CD4-positive, alpha-beta T cell (primary cell): Measurements from ENCODE around the gene GFOD2. TPM values are rescaled to one million over a fixed set of nuclear protein-coding genes. Genes with fewer than 3 reads are reported as not detected.

Source experiments
- ATAC-seq: fragments of 200-7000 bp; cut with Tn5 transposase; one replicate; pipeline ENCODE4 v1.10.0; 2022; ENCODE audit warnings: mild to moderate bottlenecking; ENCODE audit not compliant: poor library complexity
- CTCF ChIA-PET: fragments of 350-600 bp; sonication (Branson Sonifier 250); formaldehyde crosslinking; loops from one replicate; lab custom pipeline; 2021; ENCODE audit warnings: antibody characterized with exemption, inconsistent platforms; lab: Charles Lee
- POLR2A ChIA-PET: fragments of 350-600 bp; sonication (Branson Sonifier 250); formaldehyde crosslinking; loops from one replicate; lab custom pipeline; 2021; ENCODE audit warnings: antibody characterized with exemption, inconsistent platforms; lab: Charles Lee
- DNase-seq, 14 experiments: peaks; one replicate each; pipeline ENCODE4 v3.0.0-alpha.2; 2013 to 2020; ENCODE audit warnings: mixed read lengths in 2 of 14
- H3K27ac ChIP-seq, 2 donors: one replicate each; pipeline versions ENCODE4 v1.5.1 to v1.7.0; 2013; ENCODE audit warnings: low read length in 2 of 2, low read depth in 1 of 2, mild to moderate bottlenecking in 1 of 2
- H3K27me3 ChIP-seq, 2 experiments: 1 replicate in 1 of 2; 2 replicates in 1 of 2; pipeline versions ENCODE4 v1.6.1 to v1.7.0; 2013; ENCODE audit warnings: low read length in 2 of 2, control low read depth in 1 of 2, mild to moderate bottlenecking in 1 of 2, moderate library complexity in 1 of 2; ENCODE audit not compliant: insufficient read depth in 2 of 2, control insufficient read depth in 1 of 2
- H3K36me3 ChIP-seq: one replicate; pipeline ENCODE4 v1.6.1; 2013; ENCODE audit warnings: low read length, control low read depth; ENCODE audit not compliant: insufficient read depth
- H3K4me1 ChIP-seq: one replicate; pipeline ENCODE4 v1.6.1; 2013; ENCODE audit warnings: low read length, control low read depth; ENCODE audit not compliant: insufficient read depth
- H3K4me3 ChIP-seq: one replicate; pipeline ENCODE4 v1.5.1; 2013; ENCODE audit warnings: mild to moderate bottlenecking, low read length, moderate library complexity
- H3K9me3 ChIP-seq, 2 experiments: 1 replicate in 1 of 2; 2 replicates in 1 of 2; pipeline versions ENCODE4 v1.6.1 to v1.7.0; 2013; ENCODE audit warnings: low read length in 2 of 2, mild to moderate bottlenecking in 2 of 2, control low read depth in 1 of 2, moderate library complexity in 1 of 2; ENCODE audit not compliant: control insufficient read depth in 1 of 2, insufficient read depth in 1 of 2
- H3K27ac Mint-ChIP-seq: one replicate; pipeline ENCODE4 v1.8.0; 2020; ENCODE audit warnings: mixed read lengths
- H3K27me3 Mint-ChIP-seq: one replicate; pipeline ENCODE4 v1.8.0; 2021; ENCODE audit warnings: mixed read lengths
- H3K36me3 Mint-ChIP-seq: one replicate; pipeline ENCODE4 v1.8.0; 2021; ENCODE audit warnings: low read depth, mixed read lengths
- H3K4me1 Mint-ChIP-seq: one replicate; pipeline ENCODE4 v1.8.0; 2021; ENCODE audit warnings: low read depth, mixed read lengths
- H3K4me3 Mint-ChIP-seq: one replicate; pipeline ENCODE4 v1.8.0; 2020; ENCODE audit warnings: mild to moderate bottlenecking, mixed read lengths
- H3K9me3 Mint-ChIP-seq: one replicate; pipeline ENCODE4 v1.8.0; 2020; ENCODE audit warnings: mixed read lengths
- intact Hi-C, 2 experiments: fragments of 100-400 bp; cut with DNase I in 1 of 2; cut with micrococcal nuclease in 1 of 2; formaldehyde crosslinking; loops; one replicate each; pipeline versions ENCODE4 v1.15.1 to v1.9.0; 2023 to 2025; cut with DNase I, micrococcal nuclease
- total RNA-seq, 174 experiments: library from RNA in 2 of 174; stranded (reverse) in 2 of 174; gene quantifications; one replicate each; pipeline ENCODE4 v1.2.3 and lab custom pipeline; 2021 to 2026
- TF ChIP-seq, protein P1 (sequence below): fragments of 200-600 bp; IDR thresholded peaks from one replicate; pipeline ENCODE4 v1.8.0; 2022; ENCODE audit warnings: antibody characterized with exemption, mild to moderate bottlenecking

GFOD2 gene
- total RNA-seq, 2 experiments from 2014 or later: 2.8 to 3.7 TPM

DNA sequence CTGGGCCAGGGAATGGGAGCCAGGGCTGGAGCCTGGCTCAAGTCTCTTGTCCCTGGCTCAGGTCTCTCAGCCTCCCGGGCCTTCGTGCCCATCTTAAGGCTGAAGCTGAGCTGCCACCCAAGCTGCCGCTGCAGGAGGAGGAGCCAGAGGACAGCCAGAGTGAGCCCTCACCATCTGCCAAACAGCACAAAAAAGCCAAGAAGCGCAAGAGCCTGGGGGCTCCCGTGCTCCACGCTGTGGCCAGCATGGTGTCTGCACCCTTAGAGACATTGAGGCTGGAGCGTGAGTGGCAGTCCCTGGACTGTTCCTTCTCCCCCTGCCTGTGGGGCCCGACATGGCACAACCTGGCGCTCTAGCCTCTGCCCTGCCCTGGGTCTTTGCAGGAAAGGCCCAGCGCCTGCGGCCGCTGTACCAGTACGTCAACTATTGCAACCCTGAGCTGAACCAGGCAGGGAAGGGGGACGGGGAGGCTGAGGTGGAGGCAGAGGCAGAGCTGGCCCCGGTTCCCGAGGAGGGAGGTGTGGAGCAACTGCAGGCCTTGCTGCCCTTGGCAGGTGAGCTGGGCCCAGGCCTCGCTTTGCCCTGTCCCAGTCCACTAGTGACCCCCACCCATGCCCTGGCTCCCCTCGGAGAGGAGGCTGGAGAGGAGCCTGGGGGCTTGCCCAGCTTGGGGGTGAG, 51.2 kb downstream of the GFOD2 start:
- peaks cover 36% of the 10 kb centered on the region for H3K4me1 ChIP-seq
- TF ChIP-seq, protein P1, sequence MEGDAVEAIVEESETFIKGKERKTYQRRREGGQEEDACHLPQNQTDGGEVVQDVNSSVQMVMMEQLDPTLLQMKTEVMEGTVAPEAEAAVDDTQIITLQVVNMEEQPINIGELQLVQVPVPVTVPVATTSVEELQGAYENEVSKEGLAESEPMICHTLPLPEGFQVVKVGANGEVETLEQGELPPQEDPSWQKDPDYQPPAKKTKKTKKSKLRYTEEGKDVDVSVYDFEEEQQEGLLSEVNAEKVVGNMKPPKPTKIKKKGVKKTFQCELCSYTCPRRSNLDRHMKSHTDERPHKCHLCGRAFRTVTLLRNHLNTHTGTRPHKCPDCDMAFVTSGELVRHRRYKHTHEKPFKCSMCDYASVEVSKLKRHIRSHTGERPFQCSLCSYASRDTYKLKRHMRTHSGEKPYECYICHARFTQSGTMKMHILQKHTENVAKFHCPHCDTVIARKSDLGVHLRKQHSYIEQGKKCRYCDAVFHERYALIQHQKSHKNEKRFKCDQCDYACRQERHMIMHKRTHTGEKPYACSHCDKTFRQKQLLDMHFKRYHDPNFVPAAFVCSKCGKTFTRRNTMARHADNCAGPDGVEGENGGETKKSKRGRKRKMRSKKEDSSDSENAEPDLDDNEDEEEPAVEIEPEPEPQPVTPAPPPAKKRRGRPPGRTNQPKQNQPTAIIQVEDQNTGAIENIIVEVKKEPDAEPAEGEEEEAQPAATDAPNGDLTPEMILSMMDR: peak; percentile 74
- no peaks in the 10 kb centered on the region for H3K9me3 ChIP-seq
- ATAC-seq (peak; percentile 91), DNase-seq (peak; percentile 71 to 94 (median 81))
- Mint-ChIP-seq H3K9me3 (no peaks in the 10 kb centered on the region), H3K4me3 (peak overlapping the region; percentile 90), H3K27ac (peak overlapping the region; percentile 55), H3K27me3 (no peaks in the 10 kb centered on the region), H3K4me1 (peaks cover 28% of the 10 kb centered on the region), H3K36me3 (peaks cover 3% of the 10 kb centered on the region)
- intact Hi-C loops: loop anchor here (1.0 to 5.0 kb wide), 10 partner anchors 24 to 186 kb away; partner anchors contain the start of genes AGRP (in 1 of the 2), ATP6V0D1 (in 1 of the 2), CENPT (in 1 of the 2) and CTCF (in 1 of the 2)
- peak overlapping the region; percentile 65 for H3K4me3 ChIP-seq
- ChIA-PET CTCF (interaction anchor here (0.6 to 6.1 kb wide), 16 partner anchors 9 to 272 kb away, joined by 3 to 81 read pairs (median 4); partner anchors contain the start of genes ACD, ATP6V0D1, CARMIL2 and CTCF), POLR2A (interaction anchor here (0.6 to 3.3 kb wide), 10 partner anchors 23 to 186 kb away, joined by 3 to 26 read pairs (median 4); partner anchors contain the start of genes CARMIL2, CTCF and GFOD2)
- no peaks in the 10 kb centered on the region for H3K27me3 ChIP-seq
- no peaks in the 10 kb centered on the region for H3K36me3 ChIP-seq
- peak overlapping the region; percentile 28 to 44 for H3K27ac ChIP-seq

- Mint-ChIP-seq H3K9me3 (no peaks in the 10 kb centered on the region), H3K36me3 (peaks cover 3% of the 10 kb centered on the region), H3K27ac (peak overlapping the region; percentile 55), H3K4me3 (peak overlapping the region; percentile 90), H3K27me3 (no peaks in the 10 kb centered on the region), H3K4me1 (peaks cover 24% of the 10 kb centered on the region)
- ATAC-seq: no peak
- Histone ChIP-seq H3K27ac (peak overlapping the region; percentile 28 to 44), H3K4me1 (peaks cover 34% of the 10 kb centered on the region), H3K36me3 (no peaks in the 10 kb centered on the region), H3K27me3 (no peaks in the 10 kb centered on the region), H3K4me3 (peak overlapping the region; percentile 65), H3K9me3 (no peaks in the 10 kb centered on the region)
- TF ChIP-seq, protein P1: no peak
- no peak for DNase-seq
- intact Hi-C loops: loop anchor here (1.0 to 5.0 kb wide), 4 partner anchors 23 to 185 kb away; partner anchors contain the start of genes AGRP (in 1 of the 2), ATP6V0D1 (in 1 of the 2), CENPT (in 1 of the 2) and NUTF2 (in 1 of the 2)
- POLR2A ChIA-PET: interaction anchor here (0.8 to 3.3 kb wide), 8 partner anchors 22 to 186 kb away, joined by 3 to 26 read pairs (median 9); partner anchors contain the start of genes CARMIL2, CTCF and GFOD2
- CTCF ChIA-PET: interaction anchor here (0.6 to 6.1 kb wide), 14 partner anchors 8 to 272 kb away, joined by 3 to 81 read pairs (median 4); partner anchors contain the start of genes ACD, ATP6V0D1, CARMIL2 and CTCF
Measured at GRCh38 chr16:67667453-67667816, 51.7 kb downstream of the GFOD2 start.
